HCT116 (cell line): ENCODE measurements around the gene FAM237B. TPM values are rescaled to one million over a fixed set of nuclear protein-coding genes. Genes with fewer than 3 reads are reported as not detected.

ENCODE experiments used
- ATAC-seq: fragments of 200-7000 bp; cut with Tn5 transposase; 2 replicates; pipeline ENCODE4 v1.9.1; 2020; ENCODE audit warnings: mild to moderate bottlenecking, moderate library complexity
- BruUV-seq: library from RNA; stranded (reverse); fragments of 400-500 nt; replicated peaks from 2 replicates; lab custom pipeline; 2021; lab: Mats Ljungman, UMichigan
- CTCF ChIA-PET: fragments of 300-600 bp; sonication (Branson Sonifier 250); formaldehyde crosslinking; loops from one replicate; lab custom pipeline; 2021; ENCODE audit warnings: antibody characterized with exemption; lab: Charles Lee
- POLR2A ChIA-PET: fragments of 300-600, 350-600 bp; sonication (Branson Sonifier 250); formaldehyde crosslinking; loops from one replicate; lab custom pipeline; 2021; ENCODE audit warnings: antibody characterized with exemption; lab: Charles Lee
- RAD21 ChIA-PET, 2 experiments: fragments of 300-600 bp; sonication (Branson Sonifier 250); formaldehyde crosslinking; loops; one replicate each; lab custom pipeline; 2023; ENCODE audit warnings: low total read pairs in 2 of 2; ENCODE audit not compliant: uncharacterized antibody in 2 of 2, unreplicated experiment in 2 of 2, low non-redundant PET in 1 of 2; lab: Charles Lee
- DNase-seq: peaks from one replicate; pipeline ENCODE4 v3.0.0-alpha.2; 2010; ENCODE audit warnings: low read depth, low spot score
- H2AFZ ChIP-seq: fragments of 200-600 bp; shearing (Covaris generic), sonication (generic); 2 replicates; pipeline ENCODE4 v1.6.1; 2017; ENCODE audit warnings: low read depth, mixed run types, mixed read lengths, antibody characterized with exemption, low read length; ENCODE audit not compliant: poor library complexity, severe bottlenecking
- H3K27ac ChIP-seq: 2 replicates; pipeline ENCODE4 v1.5.1; 2012; ENCODE audit warnings: low read depth, low read length
- H3K27me3 ChIP-seq: fragments of 200-600 bp; sonication (generic); 2 replicates; pipeline ENCODE4 v1.6.1; 2016; ENCODE audit warnings: mixed run types, low read length, mixed read lengths; ENCODE audit not compliant: insufficient read depth
- H3K36me3 ChIP-seq, 2 experiments: fragments of 200-500 bp in 1 of 2; fragments of 200-600 bp in 1 of 2; sonication (Bioruptor generic) in 1 of 2; sonication (generic) in 1 of 2; 2 replicates each; pipeline versions ENCODE4 v1.5.1 to v1.6.1; 2014 to 2016; ENCODE audit warnings: low read length in 2 of 2, inconsistent platforms in 1 of 2, mixed read lengths in 1 of 2, mixed run types in 1 of 2; ENCODE audit not compliant: insufficient read depth in 2 of 2, control insufficient read depth in 1 of 2
- H3K4me1 ChIP-seq, 2 experiments: fragments of 200-600 bp in 1 of 2; sonication (generic) in 1 of 2; 2 replicates each; pipeline versions ENCODE4 v1.5.1 to v1.6.1; 2012 to 2017; ENCODE audit warnings: low read length in 2 of 2, inconsistent platforms in 1 of 2, mild to moderate bottlenecking in 1 of 2, mixed read lengths in 1 of 2, mixed run types in 1 of 2, moderate library complexity in 1 of 2; ENCODE audit not compliant: insufficient read depth in 2 of 2, control insufficient read depth in 1 of 2
- H3K4me2 ChIP-seq: fragments of 200-600 bp; sonication (generic); 2 replicates; pipeline ENCODE4 v1.6.1; 2017; ENCODE audit warnings: mixed run types, low read length, mixed read lengths
- H3K4me3 ChIP-seq, 2 experiments: fragments of 200-600 bp in 1 of 2; sonication (generic) in 1 of 2; replicated peaks in 1 of 2; 2 replicates each; pipeline ENCODE4 v1.5.1; 2011 to 2016; ENCODE audit warnings: low read length in 2 of 2, control low read depth in 1 of 2, low read depth in 1 of 2, mild to moderate bottlenecking in 1 of 2, mixed read lengths in 1 of 2, mixed run types in 1 of 2
- H3K79me2 ChIP-seq: fragments of 200-600 bp; sonication (generic); 2 replicates; pipeline ENCODE4 v1.6.1; 2017; ENCODE audit warnings: mild to moderate bottlenecking, mixed run types, low read length, moderate library complexity, mixed read lengths; ENCODE audit not compliant: insufficient read depth
- H3K9ac ChIP-seq: fragments of 200-600 bp; sonication (generic); 2 replicates; pipeline ENCODE4 v1.6.1; 2016; ENCODE audit warnings: low read length, mixed read lengths
- H3K9me2 ChIP-seq: fragments of 200-600 bp; sonication (generic), shearing (Covaris generic); 2 replicates; pipeline ENCODE4 v1.6.1; 2017; ENCODE audit warnings: mixed run types, mild to moderate bottlenecking, moderate library complexity; ENCODE audit not compliant: insufficient read depth
- H3K9me3 ChIP-seq, 2 experiments: fragments of 200-500 bp in 1 of 2; fragments of 200-600 bp in 1 of 2; sonication (Bioruptor generic) in 1 of 2; sonication (generic) in 1 of 2; 2 replicates each; pipeline ENCODE4 v1.6.1; 2014 to 2017; ENCODE audit warnings: low read length in 2 of 2, mixed read lengths in 2 of 2, inconsistent platforms in 1 of 2, low read depth in 1 of 2, mild to moderate bottlenecking in 1 of 2, mixed run types in 1 of 2, moderate library complexity in 1 of 2; ENCODE audit not compliant: control insufficient read depth in 1 of 2, insufficient read depth in 1 of 2
- H4K20me1 ChIP-seq: fragments of 200-600 bp; sonication (generic), shearing (Covaris generic); 2 replicates; pipeline ENCODE4 v1.6.1; 2017; ENCODE audit warnings: mixed run types, mild to moderate bottlenecking, moderate library complexity; ENCODE audit not compliant: insufficient read depth
- CBX3 ChIP-seq: IDR thresholded peaks from 2 replicates; pipeline ENCODE4 v1.6.1; 2012; ENCODE audit warnings: low read depth
- CEBPB ChIP-seq: IDR thresholded peaks from 2 replicates; pipeline ENCODE4 v1.6.1; 2012; ENCODE audit warnings: low read depth
- ELF1 ChIP-seq: IDR thresholded peaks from 2 replicates; pipeline ENCODE4 v1.6.1; 2012; ENCODE audit warnings: low read depth, borderline replicate concordance
- EZH2 ChIP-seq: fragments of 200-600 bp; sonication (generic); IDR thresholded peaks from 2 replicates; pipeline ENCODE4 v1.6.1; 2017; ENCODE audit warnings: antibody characterized with exemption, mixed run types
- EZH2phosphoT487 ChIP-seq: fragments of 200-600 bp; IDR thresholded peaks from 2 replicates; pipeline ENCODE4 v1.6.1; 2018; ENCODE audit warnings: antibody characterized with exemption, borderline replicate concordance
- FOSL1 ChIP-seq: IDR thresholded peaks from 2 replicates; pipeline ENCODE4 v1.6.1; 2012; ENCODE audit warnings: low read depth
- JUND ChIP-seq: IDR thresholded peaks from 2 replicates; pipeline ENCODE4 v1.6.1; 2012
- POLR2A ChIP-seq: IDR thresholded peaks from 2 replicates; pipeline ENCODE4 v1.7.0; 2011; ENCODE audit warnings: borderline replicate concordance; ENCODE audit not compliant: insufficient read depth, insufficient read length; ENCODE audit errors: extremely low read depth
- POLR2AphosphoS5 ChIP-seq: IDR thresholded peaks from 2 replicates; pipeline ENCODE4 v1.6.1; 2011; ENCODE audit warnings: mild to moderate bottlenecking, low read depth, low read length, moderate library complexity
- SP1 ChIP-seq: IDR thresholded peaks from 2 replicates; pipeline ENCODE4 v1.6.1; 2012; ENCODE audit warnings: low read depth
- YY1 ChIP-seq: IDR thresholded peaks from 2 replicates; pipeline ENCODE4 v1.6.1; 2011; ENCODE audit warnings: low read length, low read depth, moderate library complexity, mild to moderate bottlenecking; ENCODE audit not compliant: insufficient replicate concordance; ENCODE audit errors: extremely low read depth
- ZFX ChIP-seq: fragments of 450-650 bp; IDR thresholded peaks from 2 replicates; pipeline ENCODE4 v1.6.1; 2017
- ZNF274 ChIP-seq: fragments of 200-500 bp; sonication (Bioruptor generic); IDR thresholded peaks from 2 replicates; pipeline ENCODE4 v1.6.1; 2014; ENCODE audit warnings: mild to moderate bottlenecking, low read depth, low read length, inconsistent platforms
- intact Hi-C: fragments of 100-400 bp; cut with micrococcal nuclease; formaldehyde crosslinking; loops from 2 replicates; pipeline ENCODE4 v1.10.0; 2022
- total RNA-seq: library from RNA; stranded (reverse); gene quantifications from one replicate; pipeline ENCODE4 v1.2.1, GENCODE V29; 2021; ENCODE audit not compliant: unreplicated experiment
- TF ChIP-seq, protein P1 (sequence below): IDR thresholded peaks from 2 replicates; pipeline ENCODE4 v1.6.1; 2011; ENCODE audit warnings: mild to moderate bottlenecking, low read length, moderate library complexity; ENCODE audit not compliant: insufficient replicate concordance; ENCODE audit errors: extremely low read depth
- TF ChIP-seq, protein P2 (sequence below): IDR thresholded peaks from 2 replicates; pipeline ENCODE4 v1.6.1; 2012
- TF ChIP-seq, protein P3 (sequence below): IDR thresholded peaks from 2 replicates; pipeline ENCODE4 v1.6.1; 2012; ENCODE audit warnings: low read depth

Gene FAM237B
- total RNA-seq, 1 experiment from 2014 or later = not detected

DNA sequence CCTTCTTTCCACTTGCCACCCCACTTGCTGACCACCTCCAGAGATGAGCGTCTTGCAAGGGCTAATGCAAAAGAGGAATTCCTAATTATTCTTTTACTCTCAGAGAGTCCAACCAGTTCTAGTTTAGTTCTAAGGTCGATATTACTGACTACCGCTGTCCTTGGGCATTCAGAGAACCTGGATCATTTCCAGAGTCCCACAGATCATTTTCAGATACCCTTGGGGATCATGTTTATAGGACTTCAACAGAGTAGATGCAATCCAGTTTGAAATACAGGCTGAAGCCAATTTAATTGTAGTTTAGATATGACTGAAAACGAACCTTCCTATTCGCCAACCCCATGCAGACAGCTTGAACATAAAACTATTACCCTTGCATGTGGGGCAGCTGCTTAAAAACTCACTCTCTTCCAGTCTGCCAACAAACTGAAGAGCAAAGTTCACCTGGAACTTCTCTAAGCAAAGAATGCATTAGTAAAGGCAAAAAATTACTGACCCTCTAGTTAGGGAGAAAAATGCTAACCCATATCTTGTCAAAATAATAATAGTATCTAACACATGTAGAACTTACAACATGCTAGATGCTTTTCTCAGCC lies 53.7 kb downstream of the FAM237B start:
- Histone ChIP-seq H3K4me3 (no peak overlapping the region), H3K36me3 (no peaks in the 10 kb centered on the region), H3K79me2 (no peaks in the 10 kb centered on the region), H2AFZ (no peak overlapping the region), H3K4me2 (no peak overlapping the region), H3K4me1 (no peaks in the 10 kb centered on the region), H3K27me3 (no peaks in the 10 kb centered on the region), H3K9me2 (no peaks in the 10 kb centered on the region), H3K9me3 (no peaks in the 10 kb centered on the region), H4K20me1 (no peaks in the 10 kb centered on the region), H3K27ac (no peak overlapping the region), H3K9ac (no peak overlapping the region)
- BruUV-seq = no TSS peak
- RAD21 ChIA-PET = no interaction called here
- TF ChIP-seq YY1 (no peak), ZNF274 (no peak), EZH2phosphoT487 (no peak), FOSL1 (no peak), SP1 (no peak)
- TF ChIP-seq, protein P1, sequence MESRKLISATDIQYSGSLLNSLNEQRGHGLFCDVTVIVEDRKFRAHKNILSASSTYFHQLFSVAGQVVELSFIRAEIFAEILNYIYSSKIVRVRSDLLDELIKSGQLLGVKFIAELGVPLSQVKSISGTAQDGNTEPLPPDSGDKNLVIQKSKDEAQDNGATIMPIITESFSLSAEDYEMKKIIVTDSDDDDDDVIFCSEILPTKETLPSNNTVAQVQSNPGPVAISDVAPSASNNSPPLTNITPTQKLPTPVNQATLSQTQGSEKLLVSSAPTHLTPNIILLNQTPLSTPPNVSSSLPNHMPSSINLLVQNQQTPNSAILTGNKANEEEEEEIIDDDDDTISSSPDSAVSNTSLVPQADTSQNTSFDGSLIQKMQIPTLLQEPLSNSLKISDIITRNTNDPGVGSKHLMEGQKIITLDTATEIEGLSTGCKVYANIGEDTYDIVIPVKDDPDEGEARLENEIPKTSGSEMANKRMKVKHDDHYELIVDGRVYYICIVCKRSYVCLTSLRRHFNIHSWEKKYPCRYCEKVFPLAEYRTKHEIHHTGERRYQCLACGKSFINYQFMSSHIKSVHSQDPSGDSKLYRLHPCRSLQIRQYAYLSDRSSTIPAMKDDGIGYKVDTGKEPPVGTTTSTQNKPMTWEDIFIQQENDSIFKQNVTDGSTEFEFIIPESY = no peak
- DNase-seq (no peak), ATAC-seq (no peak)
- POLR2A ChIA-PET = no interaction called here
- CTCF ChIA-PET = interaction anchor here (1.1 to 1.2 kb wide), 2 partner anchors 16 to 160 kb away, joined by 3 read pairs; no protein-coding TSS in a partner anchor
- intact Hi-C loops = loop anchor here (5.0 kb wide), 1 partner anchor 160 kb away; no protein-coding TSS in a partner anchor

DNA sequence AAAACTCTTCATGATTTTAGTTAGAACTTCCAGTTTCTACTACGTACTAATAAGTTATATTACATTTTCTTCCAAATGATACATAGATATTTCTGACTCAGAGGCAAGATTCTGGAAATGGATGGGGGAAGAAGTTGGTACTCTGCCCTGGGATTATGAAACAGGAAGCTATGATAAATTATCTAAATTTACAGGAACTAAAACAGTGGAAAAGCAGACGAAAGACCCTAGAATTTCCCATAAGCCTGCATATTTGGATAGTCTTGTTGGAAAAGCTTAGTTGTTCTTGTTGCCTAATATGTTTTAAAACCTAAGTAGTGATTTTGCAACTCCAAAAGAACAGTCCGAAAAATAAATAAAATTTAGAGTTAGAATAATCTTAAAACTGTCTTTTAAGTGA lies 54.3 kb downstream of the FAM237B start:
- Histone ChIP-seq H3K9me2 (no peaks in the 10 kb centered on the region), H3K27me3 (no peaks in the 10 kb centered on the region), H3K36me3 (no peaks in the 10 kb centered on the region), H3K79me2 (no peaks in the 10 kb centered on the region), H3K9ac (no peak overlapping the region), H3K4me2 (no peak overlapping the region), H2AFZ (no peak overlapping the region), H3K4me3 (no peak overlapping the region), H4K20me1 (no peaks in the 10 kb centered on the region), H3K9me3 (no peaks in the 10 kb centered on the region), H3K4me1 (no peaks in the 10 kb centered on the region), H3K27ac (no peak overlapping the region)
- ChIA-PET CTCF (interaction anchor here (1.1 to 1.2 kb wide), 2 partner anchors 17 to 161 kb away, joined by 3 read pairs; no protein-coding TSS in a partner anchor), RAD21 (no interaction called here), POLR2A (no interaction called here)
- DNase-seq = no peak
- intact Hi-C loops = loop anchor here (5.0 kb wide), 1 partner anchor 160 kb away; no protein-coding TSS in a partner anchor
- ATAC-seq = no peak
- no TSS peak for BruUV-seq
- TF ChIP-seq JUND (no peak), ZFX (no peak), EZH2 (no peak), POLR2AphosphoS5 (no peak), POLR2A (no peak), FOSL1 (no peak), ZNF274 (no peak), CEBPB (no peak), ELF1 (no peak), CBX3 (no peak)
- TF ChIP-seq, protein P2, sequence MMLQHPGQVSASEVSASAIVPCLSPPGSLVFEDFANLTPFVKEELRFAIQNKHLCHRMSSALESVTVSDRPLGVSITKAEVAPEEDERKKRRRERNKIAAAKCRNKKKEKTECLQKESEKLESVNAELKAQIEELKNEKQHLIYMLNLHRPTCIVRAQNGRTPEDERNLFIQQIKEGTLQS = no peak
- TF ChIP-seq, protein P3, sequence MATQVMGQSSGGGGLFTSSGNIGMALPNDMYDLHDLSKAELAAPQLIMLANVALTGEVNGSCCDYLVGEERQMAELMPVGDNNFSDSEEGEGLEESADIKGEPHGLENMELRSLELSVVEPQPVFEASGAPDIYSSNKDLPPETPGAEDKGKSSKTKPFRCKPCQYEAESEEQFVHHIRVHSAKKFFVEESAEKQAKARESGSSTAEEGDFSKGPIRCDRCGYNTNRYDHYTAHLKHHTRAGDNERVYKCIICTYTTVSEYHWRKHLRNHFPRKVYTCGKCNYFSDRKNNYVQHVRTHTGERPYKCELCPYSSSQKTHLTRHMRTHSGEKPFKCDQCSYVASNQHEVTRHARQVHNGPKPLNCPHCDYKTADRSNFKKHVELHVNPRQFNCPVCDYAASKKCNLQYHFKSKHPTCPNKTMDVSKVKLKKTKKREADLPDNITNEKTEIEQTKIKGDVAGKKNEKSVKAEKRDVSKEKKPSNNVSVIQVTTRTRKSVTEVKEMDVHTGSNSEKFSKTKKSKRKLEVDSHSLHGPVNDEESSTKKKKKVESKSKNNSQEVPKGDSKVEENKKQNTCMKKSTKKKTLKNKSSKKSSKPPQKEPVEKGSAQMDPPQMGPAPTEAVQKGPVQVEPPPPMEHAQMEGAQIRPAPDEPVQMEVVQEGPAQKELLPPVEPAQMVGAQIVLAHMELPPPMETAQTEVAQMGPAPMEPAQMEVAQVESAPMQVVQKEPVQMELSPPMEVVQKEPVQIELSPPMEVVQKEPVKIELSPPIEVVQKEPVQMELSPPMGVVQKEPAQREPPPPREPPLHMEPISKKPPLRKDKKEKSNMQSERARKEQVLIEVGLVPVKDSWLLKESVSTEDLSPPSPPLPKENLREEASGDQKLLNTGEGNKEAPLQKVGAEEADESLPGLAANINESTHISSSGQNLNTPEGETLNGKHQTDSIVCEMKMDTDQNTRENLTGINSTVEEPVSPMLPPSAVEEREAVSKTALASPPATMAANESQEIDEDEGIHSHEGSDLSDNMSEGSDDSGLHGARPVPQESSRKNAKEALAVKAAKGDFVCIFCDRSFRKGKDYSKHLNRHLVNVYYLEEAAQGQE = no peak
